A673 (cell line): ENCODE data around the gene GPA33.

Experiments used
- EZH2 ChIP-seq: fragments of 200-600 bp; sonication (generic); IDR thresholded peaks from 2 replicates; pipeline ENCODE4 v1.6.1; 2017; ENCODE audit warnings: borderline replicate concordance, low read depth, mild to moderate bottlenecking, mixed read lengths, antibody characterized with exemption, low read length; ENCODE audit not compliant: poor library complexity, severe bottlenecking
- TF ChIP-seq, protein P1 (sequence below): fragments of 300-800, 200-600 bp; sonication (generic); conservative IDR thresholded peaks from 2 replicates; pipeline ENCODE4 v1.5.1; 2017; ENCODE audit warnings: low read depth, mild to moderate bottlenecking, antibody characterized with exemption, low read length, moderate library complexity, mixed read lengths

GRCh38 chr1:167088746-167089417, 1.3 kb downstream of the GPA33 start:
- TF ChIP-seq EZH2, result no peak
- TF ChIP-seq, protein P1, sequence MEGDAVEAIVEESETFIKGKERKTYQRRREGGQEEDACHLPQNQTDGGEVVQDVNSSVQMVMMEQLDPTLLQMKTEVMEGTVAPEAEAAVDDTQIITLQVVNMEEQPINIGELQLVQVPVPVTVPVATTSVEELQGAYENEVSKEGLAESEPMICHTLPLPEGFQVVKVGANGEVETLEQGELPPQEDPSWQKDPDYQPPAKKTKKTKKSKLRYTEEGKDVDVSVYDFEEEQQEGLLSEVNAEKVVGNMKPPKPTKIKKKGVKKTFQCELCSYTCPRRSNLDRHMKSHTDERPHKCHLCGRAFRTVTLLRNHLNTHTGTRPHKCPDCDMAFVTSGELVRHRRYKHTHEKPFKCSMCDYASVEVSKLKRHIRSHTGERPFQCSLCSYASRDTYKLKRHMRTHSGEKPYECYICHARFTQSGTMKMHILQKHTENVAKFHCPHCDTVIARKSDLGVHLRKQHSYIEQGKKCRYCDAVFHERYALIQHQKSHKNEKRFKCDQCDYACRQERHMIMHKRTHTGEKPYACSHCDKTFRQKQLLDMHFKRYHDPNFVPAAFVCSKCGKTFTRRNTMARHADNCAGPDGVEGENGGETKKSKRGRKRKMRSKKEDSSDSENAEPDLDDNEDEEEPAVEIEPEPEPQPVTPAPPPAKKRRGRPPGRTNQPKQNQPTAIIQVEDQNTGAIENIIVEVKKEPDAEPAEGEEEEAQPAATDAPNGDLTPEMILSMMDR, result no peak
